ENCODE results near the gene ST6GALNAC3. TPM values are rescaled to one million over a fixed set of nuclear protein-coding genes. Genes with fewer than 3 reads are reported as not detected.

ST6GALNAC3 gene
- total RNA-seq, 1 donor from 2014 or later: 11.0 TPM

GRCh38 chr1:76302711-76303339, 228.3 kb downstream of the ST6GALNAC3 start:
- Mint-ChIP-seq H3K27me3 (no peaks in the 10 kb centered on the region), H3K9me3 (ENCODE audit: low read depth) (no peaks in the 10 kb centered on the region), H3K27ac (no peak overlapping the region), H3K36me3 (ENCODE audit: insufficient read depth) (no peaks in the 10 kb centered on the region), H3K4me3 (ENCODE audit: low read depth) (no peak overlapping the region), H3K4me1 (ENCODE audit: low read depth) (peaks cover 3% of the 10 kb centered on the region)
- TF ChIP-seq, protein P1, sequence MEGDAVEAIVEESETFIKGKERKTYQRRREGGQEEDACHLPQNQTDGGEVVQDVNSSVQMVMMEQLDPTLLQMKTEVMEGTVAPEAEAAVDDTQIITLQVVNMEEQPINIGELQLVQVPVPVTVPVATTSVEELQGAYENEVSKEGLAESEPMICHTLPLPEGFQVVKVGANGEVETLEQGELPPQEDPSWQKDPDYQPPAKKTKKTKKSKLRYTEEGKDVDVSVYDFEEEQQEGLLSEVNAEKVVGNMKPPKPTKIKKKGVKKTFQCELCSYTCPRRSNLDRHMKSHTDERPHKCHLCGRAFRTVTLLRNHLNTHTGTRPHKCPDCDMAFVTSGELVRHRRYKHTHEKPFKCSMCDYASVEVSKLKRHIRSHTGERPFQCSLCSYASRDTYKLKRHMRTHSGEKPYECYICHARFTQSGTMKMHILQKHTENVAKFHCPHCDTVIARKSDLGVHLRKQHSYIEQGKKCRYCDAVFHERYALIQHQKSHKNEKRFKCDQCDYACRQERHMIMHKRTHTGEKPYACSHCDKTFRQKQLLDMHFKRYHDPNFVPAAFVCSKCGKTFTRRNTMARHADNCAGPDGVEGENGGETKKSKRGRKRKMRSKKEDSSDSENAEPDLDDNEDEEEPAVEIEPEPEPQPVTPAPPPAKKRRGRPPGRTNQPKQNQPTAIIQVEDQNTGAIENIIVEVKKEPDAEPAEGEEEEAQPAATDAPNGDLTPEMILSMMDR (IDR thresholded peaks at IDR 0.05; ENCODE audit: unreplicated experiment): no peak
- DNase-seq (ENCODE audit: low spot score, unreplicated experiment): no peak

DNA sequence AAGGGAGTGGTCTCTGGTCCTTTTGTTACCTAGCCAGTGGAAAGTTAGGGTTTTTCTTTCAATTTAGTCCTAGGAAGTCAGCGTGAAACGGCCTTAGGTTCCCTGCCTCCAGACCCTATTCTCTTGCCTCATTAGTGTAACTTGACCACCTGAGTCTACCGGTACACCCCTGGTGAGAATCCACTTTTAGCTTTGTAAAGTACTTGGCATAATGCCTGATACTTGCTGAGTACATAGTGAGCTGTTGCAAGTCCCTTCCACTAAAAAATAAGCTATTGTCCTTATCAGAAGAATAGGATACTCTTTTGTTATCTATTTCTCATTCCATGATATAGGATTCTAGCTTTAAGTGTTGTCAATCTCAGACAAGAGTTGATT, 228.8 kb downstream of the ST6GALNAC3 start:
- Mint-ChIP-seq H3K36me3 (ENCODE audit: insufficient read depth) (no peaks in the 10 kb centered on the region), H3K27ac (no peak overlapping the region), H3K4me3 (ENCODE audit: low read depth) (no peak overlapping the region), H3K27me3 (no peaks in the 10 kb centered on the region), H3K4me1 (ENCODE audit: low read depth) (peaks cover 3% of the 10 kb centered on the region), H3K9me3 (ENCODE audit: low read depth) (no peaks in the 10 kb centered on the region)
- TF ChIP-seq, protein P1 (IDR thresholded peaks at IDR 0.05; ENCODE audit: unreplicated experiment): no peak
- DNase-seq (ENCODE audit: low spot score, unreplicated experiment): no peak

DNA sequence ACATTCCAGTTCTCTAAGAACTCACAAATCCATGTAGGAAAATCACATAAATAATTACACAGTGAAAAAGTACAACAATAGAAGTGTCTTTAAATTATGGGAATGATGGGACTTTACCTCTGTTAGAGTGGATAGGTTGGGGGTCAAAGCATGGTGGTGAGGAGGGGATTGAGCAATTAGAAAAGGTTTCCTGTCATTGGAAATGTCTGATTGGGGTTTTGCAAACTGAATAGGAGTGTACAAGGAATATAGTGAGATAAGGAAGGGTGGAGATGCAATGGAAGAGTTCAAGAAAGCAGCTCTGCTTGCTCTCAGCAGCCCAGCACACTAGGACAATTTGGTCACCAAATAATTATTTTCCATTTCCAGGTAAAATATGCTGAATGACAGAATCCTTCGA, 238.8 kb downstream of the ST6GALNAC3 start:
- Mint-ChIP-seq H3K4me3 (ENCODE audit: low read depth) (no peak overlapping the region), H3K27me3 (no peaks in the 10 kb centered on the region), H3K4me1 (ENCODE audit: low read depth) (no peaks in the 10 kb centered on the region), H3K9me3 (ENCODE audit: low read depth) (peaks cover 3% of the 10 kb centered on the region), H3K27ac (no peak overlapping the region), H3K36me3 (ENCODE audit: insufficient read depth) (peaks cover 2% of the 10 kb centered on the region)
- DNase-seq (ENCODE audit: low spot score, unreplicated experiment): no peak
- TF ChIP-seq, protein P1 (IDR thresholded peaks at IDR 0.05; ENCODE audit: unreplicated experiment): no peak

DNA sequence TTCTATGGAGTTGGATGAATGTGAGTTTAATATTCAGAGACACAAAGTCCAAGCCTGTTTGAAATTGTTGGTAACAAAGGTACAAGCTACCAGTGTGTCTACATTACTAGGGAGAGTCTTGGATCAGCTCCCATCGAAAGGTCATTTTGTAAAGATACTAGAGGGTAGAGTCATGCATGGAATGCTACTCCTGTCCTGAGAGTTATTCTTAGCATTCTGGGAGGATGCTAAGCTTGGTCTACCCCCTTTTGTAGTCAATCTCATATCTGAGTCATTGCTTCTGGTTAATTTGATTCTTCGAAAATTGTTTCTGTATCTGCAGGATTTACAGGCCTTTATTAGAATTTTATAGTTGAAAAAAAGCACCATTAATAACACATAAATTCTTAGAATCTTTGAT, 240.2 kb downstream of the ST6GALNAC3 start:
- Mint-ChIP-seq H3K27me3 (no peaks in the 10 kb centered on the region), H3K4me1 (ENCODE audit: low read depth) (no peaks in the 10 kb centered on the region), H3K4me3 (ENCODE audit: low read depth) (no peak overlapping the region), H3K27ac (no peak overlapping the region), H3K9me3 (ENCODE audit: low read depth) (peaks cover 3% of the 10 kb centered on the region), H3K36me3 (ENCODE audit: insufficient read depth) (peaks cover 2% of the 10 kb centered on the region)
- DNase-seq (ENCODE audit: low spot score, unreplicated experiment): no peak
- TF ChIP-seq, protein P1 (IDR thresholded peaks at IDR 0.05; ENCODE audit: unreplicated experiment): no peak

- Mint-ChIP-seq H3K27me3 (no peaks in the 10 kb centered on the region), H3K4me3 (ENCODE audit: low read depth) (no peak overlapping the region), H3K27ac (no peak overlapping the region), H3K36me3 (ENCODE audit: insufficient read depth) (no peaks in the 10 kb centered on the region), H3K9me3 (ENCODE audit: low read depth) (peaks cover 3% of the 10 kb centered on the region), H3K4me1 (ENCODE audit: low read depth) (no peaks in the 10 kb centered on the region)
- no peak for DNase-seq (ENCODE audit: low spot score, unreplicated experiment)
- TF ChIP-seq, protein P1 (IDR thresholded peaks at IDR 0.05; ENCODE audit: unreplicated experiment): no peak
These were observed 242.9 kb downstream of the ST6GALNAC3 start for GRCh38 chr1:76317299-76317900.
